KOPT-K1 (cell line): ENCODE measurements around the gene ZNF226.
"Not testable (repeated sequence)": the region's sequence is repeated elsewhere in the genome, so short reads cannot be mapped to it uniquely, and the experiment has no call there.

ENCODE experiments used
- H3K27ac ChIP-seq: fragments of 200-600 bp; sonication (generic); 2 replicates; pipeline ENCODE4 v1.5.1; 2016; ENCODE audit warnings: antibody characterized with exemption, mild to moderate bottlenecking, low read depth, low read length; ENCODE audit not compliant: poor library complexity, severe bottlenecking
- H3K36me3 ChIP-seq: fragments of 200-600 bp; sonication (generic); 2 replicates; pipeline ENCODE4 v1.5.1; 2017; ENCODE audit warnings: antibody characterized with exemption, mild to moderate bottlenecking, low read length, moderate library complexity; ENCODE audit not compliant: insufficient read depth
- H3K9me3 ChIP-seq: fragments of 200-600 bp; sonication (generic); 2 replicates; pipeline ENCODE4 v1.5.1; 2017; ENCODE audit warnings: antibody characterized with exemption, low read length, mild to moderate bottlenecking; ENCODE audit not compliant: insufficient read depth, poor library complexity, severe bottlenecking

The ZNF226 gene

DNA sequence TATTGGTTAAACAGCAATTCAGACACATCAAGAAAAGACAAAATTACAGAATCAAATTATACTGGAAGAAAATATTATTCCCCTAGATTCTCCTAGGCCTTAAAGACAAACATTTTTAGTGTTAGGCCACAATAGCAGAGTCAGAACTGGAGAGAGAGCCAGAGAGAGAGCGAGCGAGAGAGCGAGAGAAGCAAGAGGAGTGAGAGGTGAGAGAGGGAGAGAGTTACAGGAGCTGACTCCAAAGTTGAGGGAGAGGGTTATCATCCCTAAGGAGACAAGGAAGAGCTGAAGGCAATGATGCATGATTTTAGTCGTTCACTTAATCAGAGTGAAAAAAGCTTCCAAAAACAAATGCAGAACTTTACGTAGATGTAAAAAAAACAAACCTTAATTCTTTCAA, 27.2 kb downstream of the ZNF226 start:
- no peak overlapping the region for H3K27ac ChIP-seq
- H3K9me3 ChIP-seq: no peaks in the 10 kb centered on the region
- H3K36me3 ChIP-seq: no peaks in the 10 kb centered on the region

DNA sequence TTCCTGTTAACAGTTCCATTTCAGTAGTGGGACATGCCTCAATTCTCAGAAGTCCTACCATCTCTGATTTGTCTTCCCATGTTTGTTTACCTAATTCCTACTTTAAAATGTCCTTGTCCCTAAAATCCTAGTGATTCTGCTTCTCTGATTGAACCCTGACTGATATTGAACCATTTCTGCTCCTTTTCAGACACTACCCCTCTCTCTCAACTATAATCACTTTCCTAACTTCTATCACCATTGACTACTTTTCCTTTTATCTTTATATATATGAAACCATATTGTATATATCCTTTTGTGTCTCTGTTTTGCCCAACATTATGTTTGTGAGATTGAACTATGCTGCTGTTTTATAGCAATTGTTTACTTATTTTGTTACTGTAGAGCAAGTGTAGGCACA, 31.9 kb downstream of the ZNF226 start:
- no peaks in the 10 kb centered on the region for H3K9me3 ChIP-seq
- H3K36me3 ChIP-seq: no peaks in the 10 kb centered on the region
- H3K27ac ChIP-seq: no peak overlapping the region

DNA sequence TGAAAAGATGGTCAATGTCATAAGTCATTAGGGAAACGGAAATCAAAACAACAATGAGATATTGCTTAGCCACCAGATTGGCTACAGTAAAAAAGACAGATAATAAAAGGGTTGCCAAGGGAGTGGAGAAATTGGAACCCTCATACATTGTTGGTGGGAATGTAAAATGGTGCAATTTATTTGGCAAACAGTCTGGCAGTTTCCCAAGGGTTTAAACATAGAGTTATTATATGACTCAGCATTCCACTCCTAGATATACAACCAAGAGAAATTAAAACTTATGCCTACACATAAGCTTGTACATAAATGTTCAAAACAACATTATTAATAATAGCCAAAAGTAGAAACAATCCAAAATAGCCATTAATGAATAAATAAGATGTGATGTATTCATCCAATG, 37.6 kb downstream of the ZNF226 start:
- H3K27ac ChIP-seq: no peak overlapping the region
- peaks cover 15% of the 10 kb centered on the region for H3K9me3 ChIP-seq
- H3K36me3 ChIP-seq: no peaks in the 10 kb centered on the region

DNA sequence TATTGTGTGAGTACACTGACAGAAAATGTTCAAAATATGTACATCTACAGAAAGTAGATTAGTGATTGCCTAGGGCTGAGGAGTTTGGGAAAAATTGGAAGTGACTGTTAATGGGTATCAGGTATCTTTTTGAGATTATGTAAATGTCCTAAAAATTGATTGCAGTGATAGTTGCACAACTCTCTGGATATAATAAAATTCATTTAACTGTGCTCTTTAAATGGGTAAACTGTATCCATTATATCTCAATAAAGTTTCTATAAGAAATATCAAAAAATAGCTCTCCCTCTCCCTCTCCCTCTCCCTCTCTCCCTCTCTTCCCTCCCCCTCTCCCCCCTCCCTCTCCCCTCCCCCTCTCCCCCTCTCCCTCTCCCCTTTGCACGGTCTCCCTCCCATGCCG, 38.1 kb downstream of the ZNF226 start:
- no peaks in the 10 kb centered on the region for H3K36me3 ChIP-seq
- H3K9me3 ChIP-seq: peaks cover 15% of the 10 kb centered on the region
- no peak overlapping the region for H3K27ac ChIP-seq

DNA sequence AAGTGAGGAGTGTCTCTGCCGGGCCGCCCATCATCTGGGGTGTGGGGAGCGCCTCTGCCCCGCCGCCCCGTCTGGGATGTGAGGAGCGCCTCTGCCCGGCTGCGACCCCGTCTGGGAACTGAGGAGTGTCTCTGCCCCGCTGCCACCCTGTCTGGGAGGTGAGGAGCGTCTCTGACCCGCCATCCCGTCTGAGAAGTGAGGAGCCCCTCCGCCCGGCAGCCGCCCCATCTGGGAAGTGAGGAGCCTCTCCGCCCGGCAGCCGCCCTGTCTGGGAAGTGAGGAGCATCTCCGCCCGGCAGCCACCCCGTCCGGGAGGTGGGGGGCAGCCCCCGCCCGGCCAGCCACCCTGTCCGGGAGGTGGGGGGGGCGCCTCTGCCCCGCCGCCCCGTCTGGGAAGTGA, 39.0 kb downstream of the ZNF226 start:
- H3K9me3 ChIP-seq: peaks cover 15% of the 10 kb centered on the region
- not testable (repeated sequence) for H3K36me3 ChIP-seq, H3K27ac ChIP-seq

DNA sequence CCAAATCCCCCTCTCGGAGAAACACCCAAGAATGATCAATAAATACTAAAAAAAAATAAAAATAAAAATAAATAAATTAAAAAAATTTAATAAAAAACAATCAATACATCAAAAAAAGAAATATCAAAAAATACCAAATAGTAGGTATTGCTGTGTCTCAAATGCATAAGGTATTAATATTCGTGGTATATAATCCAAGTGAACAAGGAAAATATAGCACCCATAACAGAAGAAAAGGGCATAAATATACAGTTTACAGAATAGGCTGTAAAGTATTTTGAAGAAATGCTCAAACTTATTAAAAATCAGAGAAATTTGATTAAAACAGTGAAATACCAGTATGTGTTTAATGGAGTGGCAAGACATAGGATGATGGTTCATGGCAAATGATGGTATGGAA, 39.9 kb downstream of the ZNF226 start:
- H3K9me3 ChIP-seq: peaks cover 15% of the 10 kb centered on the region

DNA sequence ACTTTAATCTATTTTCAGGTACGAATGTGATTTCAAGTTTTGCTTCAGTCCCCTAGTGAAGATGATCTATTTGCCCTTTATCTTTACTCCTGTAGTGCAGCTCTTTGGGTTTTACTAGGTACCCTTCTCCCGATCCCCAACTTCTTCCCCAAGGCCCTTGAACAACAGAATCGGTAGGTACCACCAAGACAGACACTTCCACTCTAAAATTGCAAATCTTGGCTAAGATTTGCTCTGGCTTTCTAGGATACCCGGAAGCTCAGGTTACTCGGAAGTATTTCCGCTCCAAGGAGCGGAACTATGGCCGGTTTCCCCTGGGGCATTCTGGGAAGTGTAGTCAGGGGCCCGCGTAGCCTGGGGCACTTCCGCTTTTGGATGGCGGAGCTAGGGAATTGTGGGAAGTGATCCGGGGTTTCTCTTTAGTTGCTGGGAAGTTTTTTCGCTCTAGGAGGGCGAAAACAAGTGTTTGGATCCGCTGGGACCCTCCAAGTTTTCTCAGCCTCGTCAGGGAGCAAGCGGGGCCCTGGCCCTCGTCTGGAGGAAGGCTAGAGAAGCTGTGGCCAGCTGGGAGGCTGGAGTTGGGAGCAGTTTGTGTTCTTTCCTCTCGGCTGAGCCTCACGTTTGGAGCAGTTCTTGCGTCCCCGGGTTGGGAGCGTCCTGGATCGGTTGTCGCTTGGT, 42.4 kb downstream of the ZNF226 start:
- Histone ChIP-seq H3K9me3 (peaks cover 15% of the 10 kb centered on the region), H3K36me3 (no peaks in the 10 kb centered on the region), H3K27ac (peak overlapping the region; percentile 75)

More for the DNA sequence above, 39.9 kb downstream of the ZNF226 start:
- H3K27ac ChIP-seq: no peak overlapping the region
- H3K36me3 ChIP-seq: no peaks in the 10 kb centered on the region

DNA sequence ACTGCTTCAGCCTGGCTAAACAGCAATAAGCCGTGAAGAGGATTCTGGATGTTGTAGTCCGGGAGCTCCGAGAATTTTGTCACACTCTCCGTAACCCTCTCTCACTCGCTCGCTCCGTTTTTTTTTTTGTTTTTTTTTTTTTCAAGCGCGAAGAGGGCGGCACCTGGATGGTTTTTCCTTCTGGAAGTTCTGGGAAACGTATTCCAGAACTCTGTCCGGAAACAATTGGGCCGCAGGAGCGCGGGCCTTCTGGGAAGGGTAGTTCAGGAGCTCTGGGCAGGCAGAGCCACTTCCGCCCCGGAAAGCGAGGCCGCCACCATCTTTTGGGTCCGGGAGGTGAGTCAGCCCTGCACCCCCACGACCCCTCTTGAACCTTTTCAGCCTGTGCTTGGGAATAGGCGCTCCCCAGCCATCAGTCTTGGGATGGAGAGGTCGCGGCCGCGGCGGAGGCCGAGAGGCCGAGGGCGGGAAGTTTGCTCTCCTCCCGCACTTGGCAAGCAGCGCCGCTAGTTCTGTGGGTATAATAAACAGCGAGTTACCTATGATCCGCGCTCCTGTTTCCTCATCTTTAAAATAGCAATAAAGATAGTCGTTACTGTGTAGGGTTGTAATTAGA, 47.5 kb downstream of the ZNF226 start, which contains the start of gene ZNF227:
ZNF227 (plus strand) TSS at position 283 of the 616 bp plus-strand sequence. CDS start 5,261 bp downstream, outside the sequence.
- H3K36me3 ChIP-seq: peaks cover 29% of the 10 kb centered on the region
- H3K9me3 ChIP-seq: no peaks in the 10 kb centered on the region
- H3K27ac ChIP-seq: peak within 1 kb of the TSS; percentile 67

DNA sequence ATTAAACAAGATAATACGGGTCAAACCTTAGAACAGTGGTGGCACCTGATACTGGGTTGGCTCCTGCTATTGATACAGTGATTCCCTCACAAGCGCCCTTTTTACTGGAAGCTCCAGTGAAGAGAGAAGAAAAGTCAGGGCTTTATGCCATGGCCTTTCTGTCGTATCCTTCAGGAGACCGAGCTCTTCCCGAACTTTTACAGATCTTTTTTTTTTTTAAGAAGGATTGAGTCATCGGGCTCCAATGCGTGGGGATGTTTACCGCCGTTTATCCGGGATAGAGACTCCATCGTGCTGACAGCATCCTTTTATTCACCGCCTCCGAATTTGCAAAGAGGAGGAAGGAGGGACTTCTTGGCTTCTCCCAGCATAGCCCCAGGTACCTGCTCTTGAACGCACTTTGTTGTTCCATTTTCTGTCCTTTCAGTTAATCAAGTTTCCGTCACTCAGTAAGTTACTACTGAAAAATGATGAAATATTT, 48.0 kb downstream of the ZNF226 start:
- Histone ChIP-seq H3K27ac (peak overlapping the region; percentile 67), H3K9me3 (no peaks in the 10 kb centered on the region)

DNA sequence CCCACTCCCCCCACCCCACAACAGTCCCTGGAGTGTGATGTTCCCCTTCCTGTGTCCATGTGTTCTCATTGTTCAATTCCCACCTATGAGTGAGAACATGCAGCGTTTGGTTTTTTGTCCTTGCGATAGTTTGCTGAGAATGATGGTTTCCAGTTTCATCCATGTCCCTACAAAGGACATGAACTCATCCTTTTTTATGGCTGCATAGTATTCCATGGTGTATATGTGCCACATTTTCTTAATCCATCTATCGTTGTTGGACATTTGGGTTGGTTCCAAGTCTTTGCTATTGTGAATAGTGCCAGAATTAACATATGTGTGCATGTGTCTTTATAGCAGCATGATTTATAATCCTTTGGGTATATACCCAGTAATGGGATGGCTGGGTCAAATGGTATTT, 55.0 kb downstream of the ZNF226 start:
- H3K36me3 ChIP-seq: peaks cover 48% of the 10 kb centered on the region
- not testable (repeated sequence) for H3K27ac ChIP-seq, H3K9me3 ChIP-seq

More for the DNA sequence above, 48.0 kb downstream of the ZNF226 start:
- peaks cover 35% of the 10 kb centered on the region for H3K36me3 ChIP-seq

DNA sequence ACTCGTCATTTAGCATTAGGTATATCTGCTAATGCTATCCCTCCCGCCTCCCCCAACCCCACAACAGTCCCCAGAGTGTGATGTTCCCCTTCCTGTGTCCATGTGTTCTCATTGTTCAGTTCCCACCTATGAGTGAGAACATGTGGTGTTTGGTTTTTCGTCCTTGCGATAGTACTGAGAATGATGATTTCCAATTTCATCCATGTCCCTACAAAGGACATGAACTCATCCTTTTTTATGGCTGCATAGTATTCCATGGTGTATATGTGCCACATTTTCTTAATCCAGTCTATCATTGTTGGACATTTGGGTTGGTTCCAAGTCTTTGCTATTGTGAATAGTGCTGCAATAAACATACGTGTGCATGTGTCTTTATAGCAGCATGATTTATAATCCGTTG, 55.9 kb downstream of the ZNF226 start:
- H3K27ac ChIP-seq, H3K9me3 ChIP-seq: not testable (repeated sequence)
- peaks cover 41% of the 10 kb centered on the region for H3K36me3 ChIP-seq

DNA sequence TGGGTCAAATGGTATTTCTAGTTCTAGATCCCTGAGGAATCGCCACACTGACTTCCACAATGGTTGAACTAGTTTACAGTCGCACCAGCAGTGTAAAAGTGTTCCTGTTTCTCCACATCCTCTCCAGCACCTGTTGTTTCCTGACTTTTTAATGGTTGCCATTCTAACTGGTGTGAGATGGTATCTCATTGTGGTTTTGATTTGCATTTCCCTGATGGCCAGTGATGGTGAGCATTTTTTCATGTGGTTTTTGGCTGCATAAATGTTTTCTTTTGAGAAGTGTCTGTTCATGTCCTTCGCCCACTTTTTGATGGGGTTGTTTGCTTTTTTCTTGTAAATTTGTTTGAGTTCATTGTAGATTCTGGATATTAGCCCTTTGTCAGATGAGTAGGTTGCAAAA, 56.4 kb downstream of the ZNF226 start:
- H3K27ac ChIP-seq: not testable (repeated sequence)
- peaks cover 37% of the 10 kb centered on the region for H3K36me3 ChIP-seq
- peaks cover 14% of the 10 kb centered on the region for H3K9me3 ChIP-seq
